Astrocyte (in vitro differentiated cells and primary cell): Measurements from ENCODE around the gene SSUH2.

Experiments used
- CTCF ChIP-seq: IDR thresholded peaks from 2 replicates; pipeline ENCODE4 v1.5.1; 2011; ENCODE audit warnings: low read depth, mild to moderate bottlenecking, inconsistent platforms, low read length, moderate library complexity; ENCODE audit not compliant: insufficient read depth
- EZH2 ChIP-seq: IDR thresholded peaks from 2 replicates; pipeline ENCODE4 v1.6.1; 2012; ENCODE audit warnings: mild to moderate bottlenecking, low read length, inconsistent platforms; ENCODE audit not compliant: insufficient read depth

GRCh38 chr3:8618950-8619349, 25.6 kb downstream of the SSUH2 start:
- no peak for TF ChIP-seq CTCF
- no peak for TF ChIP-seq EZH2
